ENCODE data around the gene OR2Y1. TPM values are rescaled to one million over a fixed set of nuclear protein-coding genes. Genes with fewer than 3 reads are reported as not detected.
"Not testable (repeated sequence)": the region's sequence is repeated elsewhere in the genome, so short reads cannot be mapped to it uniquely, and the experiment has no call there.

The OR2Y1 gene
- total RNA-seq = not detected
- long read RNA-seq = 0 reads

DNA sequence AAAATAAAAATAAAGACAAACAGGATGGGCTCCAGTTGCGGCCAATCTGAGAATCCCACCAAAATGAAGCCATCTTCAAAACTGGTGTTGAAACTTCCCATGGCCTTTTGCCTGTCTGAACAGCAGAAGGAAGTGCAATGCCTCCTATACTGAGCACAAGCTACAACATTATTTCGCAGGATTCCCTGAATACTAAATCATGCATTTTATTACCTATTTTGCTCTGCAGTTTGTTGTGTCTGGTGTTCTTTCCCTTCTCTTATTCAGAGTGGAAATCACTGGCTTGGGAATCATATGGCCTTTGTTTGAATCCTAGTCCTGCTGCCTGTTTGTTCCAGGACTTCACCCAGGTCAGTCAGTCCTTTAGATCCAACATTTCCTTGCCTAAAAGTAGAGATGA is at the start of gene OR2Y1:
Gene OR2Y1, minus strand, starts transcription at position 101 of the 400 bp plus-strand sequence. Its CDS starts 0 bp downstream, at position 101.
- intact Hi-C loops (cut with DNase I) = no loop called here
- no peak for ATAC-seq (ENCODE audit: poor library complexity)
- DNase-seq = no peak

GRCh38 chr5:180788651-180789410 is 49.0 kb upstream of the OR2Y1 start:
- DNase-seq; ATAC-seq (ENCODE audit: poor library complexity); intact Hi-C loops (cut with DNase I): not testable (repeated sequence)

- ATAC-seq (ENCODE audit: poor library complexity) (no peak), DNase-seq (no peak)
- intact Hi-C loops (cut with DNase I) = no loop called here
Measured at GRCh38 chr5:180787711-180788431, 48.0 kb upstream of the OR2Y1 start.

DNA sequence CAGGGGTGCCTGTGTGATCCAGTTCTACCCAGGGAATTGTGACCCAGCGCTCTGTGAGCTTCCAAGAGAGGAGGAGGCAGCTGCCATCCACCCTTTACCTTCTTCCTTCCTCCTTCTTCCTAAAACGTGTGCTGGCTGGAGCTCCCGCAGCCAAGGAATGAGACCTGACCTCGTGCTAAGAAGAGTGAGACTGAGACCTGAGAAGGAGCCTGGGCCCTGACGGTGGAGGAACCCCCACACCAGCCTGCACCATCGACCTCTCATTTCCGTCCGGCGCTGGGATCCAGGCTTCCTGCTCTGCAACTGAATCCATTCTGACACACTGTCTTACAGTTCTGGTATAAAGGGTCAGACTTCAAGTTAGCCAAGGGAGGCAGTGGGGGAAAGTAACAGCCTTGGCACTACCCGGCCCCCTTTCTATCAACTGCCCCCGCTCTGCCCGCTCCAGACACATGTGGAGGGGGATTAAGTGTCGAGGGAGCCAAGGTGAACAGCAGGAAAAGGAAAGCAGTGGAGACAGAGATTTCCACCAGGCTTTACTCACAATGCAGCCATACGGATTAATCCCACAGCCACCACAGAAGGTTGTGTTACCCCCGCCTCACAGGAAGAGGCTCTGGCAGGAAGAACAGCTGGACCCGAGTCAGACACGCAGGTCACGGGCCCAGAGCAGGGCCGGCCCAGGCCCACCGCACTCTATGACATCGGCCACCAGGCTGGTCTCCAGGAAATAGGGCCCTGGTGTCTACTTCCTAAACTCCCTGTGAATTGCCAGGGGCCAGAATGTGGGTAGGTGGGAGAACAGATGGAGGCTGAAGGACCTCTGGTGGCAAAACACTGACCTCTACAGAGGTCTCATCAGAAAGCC is 46.9 kb upstream of the OR2Y1 start:
- DNase-seq (no peak), ATAC-seq (ENCODE audit: poor library complexity) (no peak)
- intact Hi-C loops (cut with DNase I) = no loop called here

DNA sequence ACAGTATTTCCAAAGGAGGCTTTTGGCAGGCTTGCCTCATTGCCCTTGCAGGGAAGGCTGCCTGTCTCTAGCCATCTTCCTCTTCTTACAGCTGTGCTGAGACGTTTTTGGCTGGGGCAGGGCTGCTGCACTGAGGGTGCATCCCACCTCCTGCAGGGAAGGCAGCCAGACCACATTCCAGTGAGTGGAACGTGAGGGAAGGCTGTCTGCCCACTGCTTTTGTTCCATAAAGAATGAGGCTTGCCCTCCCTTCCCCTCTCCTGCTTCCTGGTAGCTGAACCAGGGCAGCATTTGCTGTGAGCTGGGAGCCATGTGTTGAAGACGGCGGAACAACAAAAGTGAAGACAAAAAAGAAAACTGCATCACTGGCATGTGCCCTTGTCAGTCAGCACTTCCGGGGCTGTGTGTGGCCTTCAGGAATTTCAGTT is 46.0 kb upstream of the OR2Y1 start:
- DNase-seq (no peak), ATAC-seq (ENCODE audit: poor library complexity) (peak; percentile 47)
- intact Hi-C loops (cut with DNase I) = loop anchor here (2.0 kb wide), 1 partner anchor 75 kb away; the partner anchor contains the start of gene ZFP62

- intact Hi-C loops (cut with DNase I) = loop anchor here (2.0 kb wide), 1 partner anchor 76 kb away; the partner anchor contains the start of gene ZFP62
- ATAC-seq (ENCODE audit: poor library complexity) = peak; percentile 32
- DNase-seq = no peak
Measured at GRCh38 chr5:180785121-180785781, 45.4 kb upstream of the OR2Y1 start.

- ATAC-seq (ENCODE audit: poor library complexity) (peak; percentile 88), DNase-seq (peak; percentile 85)
- intact Hi-C loops (cut with DNase I) = loop anchor here (2.0 to 5.0 kb wide), 2 partner anchors 76 to 373 kb away; partner anchors contain the start of gene ZFP62
Measured at GRCh38 chr5:180784497-180785097, 44.7 kb upstream of the OR2Y1 start.

DNA sequence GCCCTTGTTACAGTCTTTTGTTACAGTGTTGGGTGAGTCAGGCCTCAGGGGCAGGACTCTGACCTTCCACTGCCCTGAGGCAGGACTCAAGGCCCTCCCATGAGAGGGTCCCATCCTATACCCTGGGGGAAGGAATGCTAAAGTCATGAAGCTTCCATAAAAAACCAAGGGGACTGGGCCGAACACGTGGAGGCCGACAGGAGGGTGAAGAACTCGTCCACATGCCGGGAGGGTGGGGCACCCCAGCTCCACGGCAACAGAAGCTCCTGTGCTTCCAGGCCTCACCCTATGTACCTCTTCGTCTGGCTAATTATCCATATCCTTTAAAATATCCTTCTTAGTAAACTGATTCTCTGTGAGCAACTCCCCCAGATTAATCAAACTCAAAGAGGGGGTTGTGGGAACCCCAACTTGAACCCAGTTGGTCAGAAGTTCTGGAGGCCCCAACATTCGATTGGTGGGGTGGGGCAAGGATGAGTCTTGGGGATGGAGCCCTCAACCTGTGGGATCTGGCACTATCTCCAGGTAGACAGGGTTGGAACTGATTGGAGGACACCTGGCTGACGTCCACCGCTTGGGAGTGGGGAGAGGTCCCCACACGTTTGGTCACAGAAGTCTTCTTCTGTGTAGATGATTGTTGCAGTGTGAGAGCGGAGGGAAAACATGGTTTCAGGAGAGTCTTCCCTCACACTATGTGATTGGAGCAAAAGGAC is 43.6 kb upstream of the OR2Y1 start:
- intact Hi-C loops (cut with DNase I) = loop anchor here (2.0 to 5.0 kb wide), 2 partner anchors 77 to 374 kb away; partner anchors contain the start of gene ZFP62
- ATAC-seq (ENCODE audit: poor library complexity) = no peak
- no peak for DNase-seq

DNA sequence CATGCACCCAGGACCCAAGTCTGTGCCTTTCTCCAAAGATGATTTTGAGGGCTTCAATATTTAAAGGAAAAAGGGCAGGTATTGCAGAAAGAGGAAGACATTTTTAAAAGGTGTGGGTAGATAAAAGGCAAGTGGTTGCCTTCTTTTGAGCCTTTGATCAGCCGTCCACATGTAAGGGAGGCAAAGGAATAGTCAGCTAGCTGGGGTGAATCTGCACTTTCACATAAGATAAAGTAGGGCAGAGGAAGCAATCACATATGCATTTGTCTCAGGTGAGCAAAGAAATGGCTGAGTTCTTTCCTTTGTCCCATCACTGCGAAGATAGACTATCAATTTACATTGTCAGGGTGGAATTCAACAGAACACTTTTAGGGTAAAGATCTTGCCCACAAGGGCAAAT is 42.9 kb upstream of the OR2Y1 start:
- ATAC-seq (ENCODE audit: poor library complexity) = no peak
- intact Hi-C loops (cut with DNase I) = loop anchor here (5.0 kb wide), 1 partner anchor 375 kb away; no protein-coding TSS in a partner anchor
- DNase-seq = no peak

GRCh38 chr5:180781900-180782326 is 42.1 kb upstream of the OR2Y1 start:
- not testable (repeated sequence) for ATAC-seq (ENCODE audit: poor library complexity); DNase-seq
- intact Hi-C loops (cut with DNase I) = loop anchor here (5.0 kb wide), 1 partner anchor 375 kb away; no protein-coding TSS in a partner anchor

GRCh38 chr5:180779985-180780610 is 40.2 kb upstream of the OR2Y1 start:
- ATAC-seq (ENCODE audit: poor library complexity) = no peak
- intact Hi-C loops (cut with DNase I) = loop anchor here (5.0 kb wide), 1 partner anchor 377 kb away; no protein-coding TSS in a partner anchor
- DNase-seq = no peak

- ATAC-seq (ENCODE audit: poor library complexity) (no peak), DNase-seq (no peak)
- intact Hi-C loops (cut with DNase I) = no loop called here
Measured at GRCh38 chr5:180777475-180777874, 37.6 kb upstream of the OR2Y1 start.

DNA sequence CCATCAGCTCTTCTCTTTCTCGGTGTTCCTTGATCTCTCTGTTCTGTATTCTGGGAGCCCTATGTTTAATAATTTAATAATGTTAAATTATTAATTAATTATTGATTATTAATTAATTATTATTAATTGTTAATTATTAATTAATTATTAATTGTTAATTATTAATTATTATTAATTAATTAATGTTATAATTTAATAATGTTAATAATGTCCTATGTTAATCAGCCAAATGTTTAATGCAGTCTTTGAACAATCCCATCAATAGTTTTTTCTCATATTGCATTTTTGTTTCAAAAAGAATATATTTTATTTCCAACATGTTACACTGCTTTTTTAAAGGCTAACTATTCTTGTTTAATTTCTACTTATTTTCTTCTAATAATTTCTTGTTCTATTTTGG is 36.5 kb upstream of the OR2Y1 start:
- ATAC-seq (ENCODE audit: poor library complexity) (no peak), DNase-seq (no peak)
- intact Hi-C loops (cut with DNase I) = no loop called here

- intact Hi-C loops (cut with DNase I) = no loop called here
- DNase-seq (no peak), ATAC-seq (ENCODE audit: poor library complexity) (no peak)
Measured at GRCh38 chr5:180775624-180776023, 35.8 kb upstream of the OR2Y1 start.

DNA sequence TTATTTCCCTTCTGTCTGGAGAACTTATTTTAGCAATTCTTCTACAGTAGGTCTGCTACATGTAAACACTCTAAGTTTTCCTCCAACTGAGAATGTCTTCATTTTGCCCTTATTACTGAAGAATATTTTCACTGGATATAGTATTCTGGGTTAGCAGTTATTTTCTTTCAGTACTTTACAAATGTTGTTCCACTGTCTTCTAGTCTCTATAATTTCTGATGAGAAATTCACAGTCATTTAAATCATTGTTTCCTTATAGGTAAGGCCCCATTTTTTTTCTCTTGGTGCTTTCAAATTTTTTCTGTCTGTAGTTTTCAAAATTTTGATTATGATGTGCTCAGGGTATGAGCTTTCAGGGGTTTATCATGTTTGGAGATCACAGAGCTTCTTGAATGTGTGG is 32.0 kb upstream of the OR2Y1 start:
- ATAC-seq (ENCODE audit: poor library complexity) (no peak), DNase-seq (no peak)
- intact Hi-C loops (cut with DNase I) = no loop called here

GRCh38 chr5:180769821-180770220 is 30.0 kb upstream of the OR2Y1 start:
- intact Hi-C loops (cut with DNase I) = no loop called here
- no peak for ATAC-seq (ENCODE audit: poor library complexity)
- DNase-seq = no peak

DNA sequence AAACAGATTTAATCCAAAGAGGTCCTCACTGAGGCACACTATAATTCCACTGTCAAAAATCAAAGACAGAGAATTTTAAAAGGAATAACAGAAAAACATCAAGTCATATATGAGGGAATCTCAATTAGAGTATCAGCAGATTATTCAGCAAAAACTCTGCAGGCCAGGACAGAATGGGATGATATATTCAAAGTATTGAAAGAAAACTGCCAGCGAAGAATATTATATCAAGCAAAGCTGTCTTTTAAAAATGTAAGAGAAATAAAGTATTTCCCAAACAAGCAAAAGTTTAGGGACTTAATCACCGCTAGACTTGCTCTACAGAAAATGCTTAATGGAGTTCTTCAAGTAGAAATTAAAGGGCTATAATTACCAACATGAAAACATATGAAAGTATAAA is 15.7 kb upstream of the OR2Y1 start:
- ATAC-seq (ENCODE audit: poor library complexity) (no peak), DNase-seq (no peak)
- intact Hi-C loops (cut with DNase I) = no loop called here
